Adrenal gland (tissue), 5 donors: ENCODE results near the gene ZMYND8.

Experiments
- CTCF ChIP-seq, 6 experiments: fragments of 450-650 bp in 4 of 6; fragments of 200-600 bp in 2 of 6; sonication (generic) in 1 of 6; IDR thresholded peaks; 1 replicate in 5 of 6; 2 replicates in 1 of 6; pipeline versions ENCODE4 v1.5.1 to v1.8.0; 2016 to 2021; ENCODE audit warnings: antibody characterized with exemption in 6 of 6, mild to moderate bottlenecking in 2 of 6, moderate library complexity in 1 of 6
- POLR2A ChIP-seq, 2 donors: fragments of 450-650 bp; IDR thresholded peaks; one replicate each; pipeline ENCODE4 v1.6.1; 2017; ENCODE audit warnings: antibody characterized with exemption in 2 of 2, mild to moderate bottlenecking in 2 of 2, moderate library complexity in 1 of 2
- donor health status: DM: no; HTN: no; CAD: no.

- no peak for TF ChIP-seq CTCF (IDR thresholded peaks at IDR 0.05)
- TF ChIP-seq POLR2A (IDR thresholded peaks at IDR 0.05): peak in 1 of 2 donors; percentile 54
These were observed 2.6 kb downstream of the ZMYND8 start for GRCh38 chr20:47353692-47354463.
